HG03342 (cell line): Measurements from ENCODE around the gene GABBR2.
"Not testable (repeated sequence)": the region's sequence is repeated elsewhere in the genome, so short reads cannot be mapped to it uniquely, and the experiment has no call there.

Source experiments
- ATAC-seq: cut with Tn5 transposase; IDR thresholded peaks from one replicate; pipeline ENCODE4 v1.9.1; 2021; ENCODE audit warnings: mild to moderate bottlenecking, moderate library complexity; ENCODE audit not compliant: unreplicated experiment

Gene GABBR2

DNA sequence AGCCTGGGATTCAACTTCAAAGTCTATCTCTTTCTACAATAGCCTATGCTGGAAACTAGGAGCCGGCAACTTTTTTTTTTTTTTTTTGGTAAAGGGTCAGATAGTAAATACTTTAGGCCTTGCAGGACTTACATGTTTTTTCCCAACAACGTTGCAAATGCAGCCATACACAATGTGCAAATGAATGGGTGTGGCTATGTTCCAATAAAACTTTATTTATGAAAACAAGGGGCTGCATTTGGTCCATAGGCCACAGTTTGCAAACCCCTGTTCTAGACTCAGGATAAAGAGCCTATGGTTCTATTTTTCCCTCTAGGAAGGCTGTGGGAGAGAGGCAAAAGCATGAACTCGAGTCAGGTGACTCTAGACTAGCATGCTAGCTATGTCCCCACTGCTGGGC, 189.1 kb downstream of the GABBR2 start:
- no peak for ATAC-seq

DNA sequence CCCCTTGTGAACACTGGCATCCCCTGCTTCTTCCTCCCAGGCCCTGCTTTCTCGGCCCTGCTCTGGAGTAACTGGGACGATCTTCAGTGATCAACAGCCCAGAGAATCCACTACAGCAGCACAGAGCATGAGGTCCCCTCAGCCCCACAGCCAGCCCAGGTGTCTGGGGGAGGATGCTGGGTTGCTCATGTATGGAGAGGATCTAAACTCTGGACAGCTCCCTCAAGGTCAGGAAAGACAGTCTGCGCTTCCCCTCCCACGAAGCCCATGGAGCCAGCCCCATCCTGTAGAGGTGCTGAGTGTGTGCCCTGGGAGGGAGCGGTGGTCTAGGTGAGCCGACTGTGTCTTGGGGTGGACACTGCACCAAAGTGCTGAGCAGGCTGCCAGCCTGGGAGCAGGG, 190.2 kb downstream of the GABBR2 start:
- ATAC-seq: no peak

DNA sequence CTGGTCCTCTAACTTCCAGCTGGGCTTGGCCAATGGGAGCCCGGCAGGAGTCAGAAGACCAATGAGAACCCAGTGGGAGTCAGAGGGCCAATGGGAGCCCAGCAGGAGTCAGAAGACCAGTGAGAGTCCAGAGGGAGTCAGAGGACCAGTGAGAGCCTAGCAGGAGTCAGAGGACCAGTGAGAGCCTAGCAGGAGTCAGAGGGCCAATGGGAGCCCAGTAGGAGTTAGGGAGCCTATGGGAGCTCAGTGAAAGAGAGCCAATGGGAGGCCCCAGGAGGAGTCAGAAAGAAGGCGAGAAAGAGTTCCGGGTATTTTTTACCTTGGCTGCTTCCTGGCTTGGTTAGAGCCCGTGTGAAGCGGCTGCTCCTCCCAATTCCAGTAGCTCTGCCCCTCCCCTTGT, 191.0 kb downstream of the GABBR2 start:
- ATAC-seq: no peak

DNA sequence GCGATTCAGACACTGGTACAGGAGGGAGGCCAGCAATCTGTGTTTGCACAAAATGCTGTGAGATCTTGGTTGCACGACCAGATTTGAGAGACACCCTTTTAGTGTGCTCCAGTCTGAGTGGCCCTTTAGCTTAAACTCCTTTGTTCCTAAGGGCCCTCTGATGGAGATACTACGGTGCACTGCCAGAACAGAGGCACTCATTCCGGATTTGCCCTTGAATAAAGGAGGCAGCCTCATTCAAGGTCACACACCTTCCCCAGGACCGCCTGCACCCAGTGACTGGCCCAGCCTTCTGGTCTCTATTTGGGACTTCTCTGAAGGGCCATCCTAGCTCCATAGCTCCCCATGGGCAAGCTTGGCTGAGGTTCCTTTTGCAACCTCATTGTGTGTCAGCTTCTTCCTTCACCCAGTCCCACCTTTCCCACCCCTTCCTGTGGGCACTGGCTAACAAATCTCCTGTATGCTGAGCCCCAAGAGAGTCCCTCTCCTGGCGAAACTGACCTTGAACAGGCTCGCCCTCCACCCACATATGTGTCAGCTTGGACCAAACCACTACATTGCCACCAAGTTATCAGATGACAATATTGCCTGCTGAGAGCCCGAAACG, 191.7 kb downstream of the GABBR2 start:
- no peak for ATAC-seq

DNA sequence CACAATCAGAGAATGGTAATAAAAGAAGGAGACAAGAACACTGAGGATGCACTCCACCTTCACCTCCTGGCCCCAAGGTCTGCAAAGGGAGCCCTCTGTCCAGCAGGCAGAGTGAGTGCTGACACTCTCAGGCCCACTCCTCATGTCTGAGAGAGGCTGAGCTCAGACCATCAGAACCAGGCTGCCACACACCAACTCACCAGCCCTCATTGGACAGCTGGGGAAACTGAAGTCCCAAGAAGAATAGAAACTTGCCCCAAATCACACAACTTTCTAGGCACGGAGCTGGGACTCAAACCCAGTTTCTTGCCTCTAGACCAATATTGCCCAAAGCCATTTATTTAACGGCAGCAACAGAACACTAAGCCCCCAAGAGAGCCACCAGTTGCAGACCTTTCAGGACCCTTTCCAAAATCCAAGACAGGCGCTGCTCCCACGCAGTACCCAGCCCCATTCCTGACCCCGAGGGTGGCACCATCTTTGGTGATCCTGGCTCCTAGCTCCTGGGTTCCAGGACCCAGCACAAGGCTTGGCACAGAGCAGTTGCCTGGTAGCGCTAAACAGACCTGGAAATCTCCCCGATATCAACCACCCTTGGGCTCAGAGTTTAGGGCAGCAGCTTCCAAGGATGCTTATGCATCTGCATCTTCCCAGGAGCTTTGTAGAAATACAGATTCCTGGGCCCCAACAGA, 192.4 kb downstream of the GABBR2 start:
- ATAC-seq: no peak

DNA sequence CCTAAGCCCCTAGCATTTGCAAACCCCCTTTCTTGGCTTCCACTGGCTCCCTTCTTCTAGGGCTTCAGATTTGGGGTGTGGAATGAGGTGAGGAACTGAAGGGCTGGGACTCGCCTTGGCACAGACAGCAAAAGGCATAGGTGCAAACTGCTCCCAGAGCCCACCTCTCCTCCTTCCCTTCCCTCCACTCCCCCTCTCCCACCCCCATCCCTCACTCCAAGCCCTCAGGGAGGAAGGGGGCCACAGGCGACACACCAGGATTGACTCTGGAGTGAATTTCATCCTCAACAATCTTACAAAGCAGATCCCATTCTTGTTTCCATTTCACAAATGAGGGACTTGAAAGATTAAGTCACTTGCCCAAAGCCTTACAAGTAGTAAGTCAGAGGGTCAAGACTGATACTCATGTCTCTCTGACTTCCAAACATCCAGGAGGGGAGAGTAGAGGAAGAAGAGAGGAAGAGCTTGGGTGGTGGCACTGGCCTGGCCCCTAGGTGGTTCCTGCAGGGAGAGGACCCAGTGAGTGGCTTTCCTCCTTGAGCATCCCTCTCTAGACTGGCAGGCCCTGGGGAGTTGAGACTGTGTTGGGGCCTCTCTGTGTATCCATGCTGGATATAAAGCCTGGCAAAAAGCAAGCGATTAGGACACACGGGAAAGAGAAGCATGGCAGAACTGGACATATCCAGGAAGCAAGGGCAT, 193.1 kb downstream of the GABBR2 start:
- ATAC-seq: no peak

DNA sequence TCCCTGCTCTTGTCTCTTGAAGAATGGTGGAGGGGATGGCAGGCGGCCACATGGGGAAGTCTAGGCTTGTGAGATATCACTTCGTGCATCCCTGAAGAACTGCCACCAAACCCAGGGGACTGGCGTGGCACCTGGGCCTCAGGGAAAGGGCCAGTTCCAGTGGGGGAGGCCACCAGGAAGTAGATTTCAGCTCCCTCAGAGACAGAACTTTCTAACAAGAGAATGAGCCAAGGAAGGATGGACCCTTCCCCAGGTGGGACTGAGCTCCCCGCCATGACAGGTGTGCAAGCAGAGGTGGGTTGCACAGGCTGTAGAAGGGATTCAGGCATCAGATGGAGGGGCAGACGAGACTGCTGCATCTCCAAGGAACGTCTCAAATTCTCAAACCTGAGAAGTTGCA, 193.9 kb downstream of the GABBR2 start:
- no peak for ATAC-seq

DNA sequence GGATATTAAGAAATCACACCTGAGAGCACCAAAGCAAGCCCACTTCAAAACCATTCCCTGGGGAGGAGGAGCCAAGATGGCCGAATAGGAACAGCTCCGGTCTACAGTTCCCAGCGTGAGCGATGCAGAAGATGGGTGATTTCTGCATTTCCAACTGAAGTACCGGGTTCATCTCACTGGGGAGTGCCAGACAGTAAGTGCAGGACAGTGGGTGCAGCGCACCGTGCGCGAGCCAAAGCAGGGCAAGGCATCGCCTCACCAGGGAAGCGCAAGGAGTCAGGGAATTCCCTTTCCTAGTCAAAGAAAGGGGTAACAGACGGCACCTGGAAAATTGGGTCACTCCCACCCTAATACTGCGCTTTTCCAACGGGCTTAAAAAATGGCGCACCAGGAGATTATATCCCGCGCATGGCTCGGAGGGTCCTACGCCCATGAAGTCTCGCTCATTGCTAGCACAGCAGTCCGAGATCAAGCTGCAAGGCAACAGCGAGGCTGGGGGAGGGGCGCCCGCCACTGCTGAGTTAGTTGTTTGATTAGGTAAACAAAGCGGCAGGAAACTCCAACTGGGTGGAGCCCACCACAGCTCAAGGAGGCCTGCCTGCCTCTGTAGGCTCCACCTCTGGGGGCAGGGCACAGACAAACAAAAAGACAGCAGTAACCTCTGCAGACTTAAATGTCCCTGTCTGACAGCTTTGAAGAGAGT, 200.4 kb downstream of the GABBR2 start:
- ATAC-seq: not testable (repeated sequence)

DNA sequence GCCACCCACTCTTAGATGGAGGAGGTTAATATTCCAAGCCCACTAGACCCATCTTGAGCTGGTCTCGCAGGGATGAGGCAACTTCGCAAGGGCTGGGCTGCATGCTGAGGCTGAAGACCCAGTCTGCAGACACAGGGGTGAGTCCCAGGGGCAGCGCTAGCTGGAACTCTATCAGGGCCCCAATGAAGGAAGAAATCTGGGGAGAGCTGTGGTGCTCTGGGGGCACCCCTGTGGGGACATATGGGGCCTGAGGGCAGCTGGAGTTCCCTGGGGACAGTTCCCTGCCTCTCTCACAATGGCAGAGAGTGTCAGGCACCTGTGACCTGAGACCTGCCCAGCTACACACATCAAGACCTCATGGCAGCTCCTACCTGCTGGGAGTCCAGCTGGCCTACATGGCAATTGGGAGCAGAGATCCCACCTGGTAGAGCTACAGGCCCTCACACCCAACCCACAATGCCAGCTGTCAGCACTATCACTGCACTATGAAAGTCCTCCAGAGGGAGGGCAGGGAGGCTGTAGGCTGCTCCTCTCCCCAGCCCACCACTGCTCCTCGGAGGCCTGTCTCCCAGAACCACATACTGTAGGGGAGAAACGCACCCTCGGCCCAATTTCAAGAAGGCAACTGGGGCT, 202.2 kb downstream of the GABBR2 start:
- ATAC-seq: no peak

DNA sequence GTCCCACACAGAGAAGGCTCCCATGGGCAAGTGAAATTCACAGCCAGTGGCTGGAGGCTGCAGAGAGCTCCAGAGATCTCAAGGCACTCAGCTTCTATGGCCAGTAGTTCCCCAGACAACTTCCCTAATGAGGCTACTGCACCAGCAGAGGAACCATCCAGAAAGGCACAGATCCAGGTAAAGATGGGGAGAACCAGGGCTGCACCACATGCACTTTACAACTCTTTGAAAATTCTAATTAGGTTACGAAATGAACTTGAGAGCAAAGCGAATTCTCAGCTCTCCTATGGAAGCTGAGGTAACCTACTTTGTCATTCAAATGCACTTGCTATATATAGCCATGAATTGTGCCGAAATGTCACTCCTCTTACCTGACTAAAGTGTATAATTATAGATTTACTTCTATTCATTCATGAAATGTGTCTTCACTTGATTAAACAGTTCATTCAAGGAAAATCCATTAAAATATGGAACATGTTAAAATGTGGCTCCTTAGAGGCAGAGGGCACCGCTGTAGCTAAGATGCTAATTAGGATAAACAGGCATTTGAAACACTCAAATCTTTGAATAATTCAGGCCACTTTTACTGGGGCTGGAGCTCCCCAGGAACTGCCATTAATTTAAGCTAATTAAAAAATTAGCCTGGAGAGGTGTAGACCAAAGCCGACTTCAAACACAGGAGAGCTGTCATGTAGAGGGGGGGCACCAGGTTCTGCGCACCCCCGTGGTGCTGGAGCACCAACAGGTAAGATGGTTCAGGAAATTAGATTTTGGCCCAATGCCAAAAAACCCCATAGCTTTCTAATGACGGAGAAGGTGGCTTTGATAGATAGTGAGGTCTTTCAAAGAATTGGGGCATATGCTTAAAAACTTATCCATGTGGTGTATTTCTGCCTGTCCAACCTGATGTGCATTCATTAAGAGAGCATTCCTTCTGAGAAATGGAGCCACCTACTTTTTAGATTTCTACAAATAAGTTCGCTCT, 204.1 kb downstream of the GABBR2 start:
- no peak for ATAC-seq

DNA sequence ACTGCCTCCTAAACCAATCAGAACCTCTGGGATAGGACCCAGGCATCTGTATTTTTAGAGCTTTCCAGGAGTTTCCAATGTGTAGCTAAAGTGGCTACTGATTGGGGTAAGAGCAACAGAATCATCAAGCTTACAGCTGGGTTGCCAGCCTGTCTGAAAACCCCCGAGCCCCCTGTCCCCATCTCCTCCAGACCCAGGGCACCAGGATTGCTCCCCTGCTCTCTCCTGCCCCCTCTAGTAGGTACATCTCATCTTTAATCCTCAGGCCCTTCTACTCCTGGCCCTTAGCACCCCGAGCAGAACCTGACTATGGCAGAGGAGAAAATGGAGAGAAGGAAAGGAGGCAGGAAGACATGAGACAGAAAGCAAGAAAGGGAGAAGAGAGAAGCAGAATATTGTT, 204.9 kb downstream of the GABBR2 start:
- ATAC-seq: no peak

DNA sequence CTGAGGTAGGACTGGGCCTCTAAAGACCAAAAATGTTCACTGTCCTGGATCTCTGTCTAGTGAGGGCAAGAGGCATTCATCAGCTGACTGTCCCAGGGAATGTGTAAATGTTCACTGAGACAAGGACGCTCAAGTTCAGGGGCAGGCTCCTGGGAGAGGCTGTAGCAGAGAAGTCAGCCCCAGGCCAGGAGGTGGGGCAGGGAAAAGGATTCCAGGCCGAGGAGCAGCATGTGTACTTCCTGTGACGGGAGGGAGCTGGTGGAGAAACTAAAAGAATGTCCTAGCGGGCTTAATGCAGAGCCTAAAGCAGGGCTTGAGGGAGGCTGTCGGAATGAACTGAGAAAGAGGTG, 205.8 kb downstream of the GABBR2 start:
- no peak for ATAC-seq

DNA sequence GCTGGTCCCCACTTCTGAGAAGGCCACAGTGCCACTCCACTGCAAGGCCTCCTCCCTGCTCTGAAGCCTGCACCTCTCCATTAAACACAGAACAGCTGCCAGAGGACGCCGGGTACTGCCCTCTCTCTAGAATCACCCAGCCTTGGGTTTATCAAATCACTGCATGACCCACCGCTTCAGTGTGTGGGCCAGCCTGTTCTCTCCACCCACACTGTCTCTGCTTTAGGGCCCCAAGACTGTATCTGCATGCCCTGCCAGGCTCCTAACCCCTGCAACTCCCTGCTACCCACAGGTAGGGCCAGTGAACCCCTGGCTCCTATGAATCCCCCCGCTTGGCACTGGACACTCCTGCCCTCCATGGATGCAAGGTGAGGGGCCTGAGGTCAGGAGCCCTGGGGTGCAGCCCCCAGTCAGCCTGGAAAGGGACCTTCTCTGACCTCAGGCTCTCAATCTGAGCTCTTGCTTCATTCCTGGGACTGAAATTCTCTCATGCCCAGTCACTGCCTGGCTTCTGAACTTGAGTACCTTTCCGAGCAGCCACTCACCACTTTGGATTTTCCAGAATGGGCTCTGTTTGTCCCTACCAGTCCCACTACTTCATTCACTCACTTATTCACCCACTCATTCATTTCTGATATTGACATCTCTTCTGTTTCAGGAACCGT, 206.3 kb downstream of the GABBR2 start:
- no peak for ATAC-seq

DNA sequence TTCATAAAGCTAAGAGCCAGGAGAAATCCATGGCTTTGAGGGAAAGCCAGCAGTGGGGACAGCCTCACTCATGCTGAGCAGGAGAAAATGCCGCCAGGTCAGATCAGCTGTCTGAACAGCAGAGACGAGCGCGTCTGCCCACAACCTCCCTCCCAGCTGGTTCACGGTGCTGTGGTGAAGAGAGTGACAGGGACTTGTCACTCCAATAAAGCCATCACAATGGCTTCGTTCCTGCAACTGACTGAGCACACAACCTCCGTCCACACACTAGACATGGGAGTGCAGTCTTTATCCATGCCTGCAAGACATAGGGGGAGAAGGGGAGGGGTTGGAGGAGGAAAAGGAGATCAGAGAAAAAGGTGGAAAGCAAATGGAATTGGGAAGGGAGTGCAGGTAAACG, 206.9 kb downstream of the GABBR2 start:
- ATAC-seq: no peak

DNA sequence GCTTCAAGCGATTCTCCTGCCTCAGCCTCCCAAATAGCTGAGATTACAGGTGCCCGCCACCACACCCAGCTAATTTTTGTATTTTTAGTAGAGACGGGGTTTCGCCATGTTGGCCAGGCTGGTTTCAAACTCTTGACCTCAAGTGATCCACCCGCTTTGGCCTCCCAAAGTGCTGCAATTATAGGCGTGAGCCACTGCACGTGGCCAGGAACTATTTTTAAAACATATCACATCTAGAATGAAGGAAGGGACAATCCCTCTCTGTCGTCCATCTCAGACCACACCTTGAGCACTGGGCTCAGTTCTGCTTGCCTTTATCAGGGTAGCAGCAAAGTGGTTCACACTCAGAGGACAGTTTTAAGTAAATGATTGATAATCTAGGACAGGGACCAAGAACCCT, 207.5 kb downstream of the GABBR2 start:
- ATAC-seq: not testable (repeated sequence)

DNA sequence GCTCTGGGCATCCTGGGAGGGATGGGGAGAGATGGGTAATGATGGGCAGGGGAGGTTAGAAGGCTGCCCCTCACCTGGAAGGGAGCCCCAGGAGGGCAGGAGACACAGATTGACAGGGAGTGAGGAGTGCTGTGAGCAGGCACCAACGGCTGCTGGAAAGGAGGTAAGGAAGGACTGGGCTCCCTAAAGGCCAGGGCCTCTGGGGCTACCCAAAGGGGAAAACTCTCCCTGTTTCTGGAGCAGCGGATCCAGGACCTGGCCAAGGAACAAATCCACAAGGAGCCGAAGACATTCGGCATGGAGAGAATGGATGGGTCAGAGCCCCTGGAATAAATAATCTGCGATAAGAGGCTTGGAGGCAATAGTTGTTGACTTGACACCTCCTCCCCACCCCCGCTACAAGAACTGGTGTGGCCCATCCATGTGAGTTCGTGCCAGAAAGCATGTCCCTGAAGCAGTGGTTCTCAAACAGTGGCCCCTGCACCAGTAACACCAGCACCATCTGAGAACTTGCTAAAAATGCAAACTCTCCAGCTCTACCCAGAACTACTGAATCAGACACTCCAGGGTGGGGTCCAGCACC, 208.3 kb downstream of the GABBR2 start:
- ATAC-seq: no peak

DNA sequence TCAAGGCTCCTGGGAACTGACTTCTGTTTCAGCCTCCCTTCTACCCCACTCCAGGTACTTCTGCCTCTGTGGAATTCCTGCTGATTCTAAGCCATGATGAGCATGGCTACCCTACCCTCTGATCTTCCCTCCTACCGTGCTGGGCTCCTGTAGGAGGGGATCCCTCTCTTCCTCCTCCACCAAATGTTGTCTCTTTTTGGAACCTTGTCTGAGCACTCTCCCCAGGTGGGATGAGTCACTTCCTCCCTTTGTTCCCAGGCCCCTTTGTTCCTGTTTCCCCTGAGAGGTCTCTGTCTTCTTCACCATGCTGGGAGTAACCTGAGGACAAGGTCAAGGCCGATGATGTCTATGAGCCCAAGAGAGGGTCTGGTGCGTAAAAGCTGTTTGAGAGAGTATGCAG, 213.2 kb downstream of the GABBR2 start:
- ATAC-seq: no peak

DNA sequence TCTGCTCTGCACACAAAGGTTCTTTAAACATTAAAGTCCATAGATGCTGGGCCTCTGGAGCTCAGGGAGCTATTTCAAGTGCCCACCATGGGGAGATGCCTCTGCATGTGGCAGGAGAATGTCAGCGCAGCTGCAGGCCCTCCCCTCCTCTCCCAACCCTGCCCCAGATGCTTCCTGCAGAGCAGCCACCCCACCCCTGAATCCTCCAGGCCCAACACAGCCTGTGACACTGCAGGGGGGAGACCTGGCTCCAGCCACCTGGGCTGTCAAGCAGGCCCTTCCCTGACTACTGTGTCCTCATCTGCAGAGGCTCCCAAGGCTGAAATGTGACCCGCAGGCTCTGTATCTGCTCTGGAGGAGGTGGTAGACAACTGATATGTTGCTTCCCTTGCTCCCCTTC, 213.9 kb downstream of the GABBR2 start:
- no peak for ATAC-seq

DNA sequence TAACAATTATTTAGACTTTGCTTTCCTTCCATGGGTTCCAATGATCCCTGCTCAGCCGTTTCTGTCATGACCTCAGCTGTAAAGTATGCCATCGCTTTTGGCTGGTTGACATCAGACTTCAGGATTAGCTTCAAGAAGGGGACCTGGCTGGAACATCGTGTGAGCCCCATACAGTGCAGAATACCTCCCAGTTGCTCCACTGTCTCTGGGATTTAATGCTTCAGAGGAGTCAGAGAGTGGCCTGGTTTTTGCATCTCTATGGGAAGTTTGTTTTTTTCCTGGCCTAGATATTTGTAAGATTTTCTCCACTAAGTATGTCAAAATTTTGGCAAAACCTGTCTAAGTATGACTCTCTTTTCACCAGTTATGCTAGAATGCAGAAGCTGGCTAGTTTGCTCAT, 216.9 kb downstream of the GABBR2 start:
- ATAC-seq: no peak
